Measurements from ENCODE around the gene TMEM179.

TMEM179 gene

GRCh38 chr14:104571246-104571645, 33.3 kb downstream of the TMEM179 start:
- DNase-seq (ENCODE audit: low read depth in 2 of 2) = no peak

DNA sequence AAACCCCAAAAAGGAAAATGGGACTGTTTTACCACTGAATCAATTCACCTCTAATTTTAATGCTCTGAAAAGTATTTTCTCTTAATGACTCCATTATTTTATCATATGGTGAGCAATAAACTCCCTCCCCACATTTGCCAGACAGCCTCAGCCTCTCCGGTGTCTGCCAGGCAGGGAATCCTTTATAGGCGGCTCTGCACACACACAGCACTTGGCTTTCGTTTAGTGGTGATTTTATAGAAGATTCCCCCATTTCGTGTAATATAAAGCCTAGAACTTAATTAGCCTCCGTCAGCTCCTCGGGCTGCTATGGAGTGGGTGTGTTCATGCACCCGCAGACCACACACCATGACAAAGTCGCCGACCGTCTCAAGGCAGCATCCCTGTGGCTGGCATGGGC, 35.1 kb downstream of the TMEM179 start:
- DNase-seq (ENCODE audit: low read depth in 2 of 2) = no peak

DNA sequence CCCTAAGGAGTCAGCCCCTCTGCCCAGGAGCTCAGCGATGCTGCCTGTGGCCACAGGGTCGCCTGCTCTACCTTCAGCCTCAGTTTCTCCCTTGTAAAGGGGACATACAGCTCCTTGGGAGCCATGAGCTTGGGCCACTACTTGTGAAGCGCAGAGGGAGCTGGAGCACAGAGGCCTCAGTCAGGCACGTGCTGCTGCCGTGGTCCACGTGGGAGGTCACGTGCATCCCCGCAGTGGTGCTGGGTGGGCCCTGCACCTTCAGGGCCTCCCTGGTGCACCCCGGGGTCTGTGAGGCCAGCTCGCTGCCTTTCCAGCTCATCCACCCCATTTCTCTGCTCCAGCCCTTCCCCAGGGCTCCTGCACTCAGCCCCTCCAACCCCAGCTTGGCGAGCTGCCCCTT, 36.0 kb downstream of the TMEM179 start:
- no peak for DNase-seq (ENCODE audit: low read depth in 2 of 2)

- no peak for DNase-seq (ENCODE audit: low read depth in 2 of 2)
Measured at GRCh38 chr14:104567957-104568225, 36.7 kb downstream of the TMEM179 start.

GRCh38 chr14:104567141-104567956, 37.2 kb downstream of the TMEM179 start:
- no peak for DNase-seq (ENCODE audit: low read depth in 2 of 2)

DNA sequence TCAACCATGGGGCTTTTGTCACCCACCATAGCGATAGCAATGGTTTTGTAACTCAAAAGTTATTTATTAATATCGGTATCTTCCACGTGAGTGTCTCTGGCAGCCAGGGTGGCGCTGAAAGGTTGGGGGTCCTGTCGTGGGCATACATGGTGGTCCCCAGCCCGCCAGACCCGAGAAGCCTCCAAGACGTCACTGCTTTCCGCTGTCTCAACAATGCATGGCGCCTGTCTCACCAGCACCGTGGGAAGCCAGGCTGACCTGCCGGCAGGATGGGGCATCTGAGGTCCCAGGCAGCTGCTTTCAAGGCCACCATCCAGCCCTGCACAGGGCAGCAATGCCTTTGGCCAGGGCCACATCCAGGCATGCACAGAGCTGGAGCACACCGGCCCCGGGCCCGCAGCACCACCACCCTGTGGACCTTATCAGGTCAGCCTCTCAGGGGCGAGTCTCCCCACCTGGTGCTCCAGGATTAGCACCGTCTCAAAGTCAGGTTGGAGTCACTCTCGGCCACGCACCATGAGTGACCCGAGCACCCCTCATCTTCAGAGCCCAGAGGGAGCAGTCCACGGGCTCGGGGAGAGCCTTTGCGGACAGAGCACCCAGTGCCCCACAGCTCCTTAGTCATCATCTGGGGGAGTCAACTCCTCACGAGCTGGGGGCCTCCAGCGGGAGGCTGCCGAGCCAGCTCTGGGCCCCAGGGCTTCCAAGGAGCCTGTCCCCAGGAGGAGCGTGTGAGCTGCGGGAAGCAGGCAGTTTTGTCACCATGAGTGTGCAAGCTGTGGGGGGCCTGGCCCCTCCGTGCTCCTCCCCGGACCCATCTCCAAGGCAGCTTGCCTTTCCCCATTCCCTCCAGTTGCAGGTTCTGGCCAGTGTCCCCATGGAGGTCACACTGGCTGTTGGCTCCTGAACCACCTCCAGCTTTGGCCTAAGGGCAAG, 39.6 kb downstream of the TMEM179 start:
- DNase-seq (ENCODE audit: low read depth in 2 of 2) = no peak

DNA sequence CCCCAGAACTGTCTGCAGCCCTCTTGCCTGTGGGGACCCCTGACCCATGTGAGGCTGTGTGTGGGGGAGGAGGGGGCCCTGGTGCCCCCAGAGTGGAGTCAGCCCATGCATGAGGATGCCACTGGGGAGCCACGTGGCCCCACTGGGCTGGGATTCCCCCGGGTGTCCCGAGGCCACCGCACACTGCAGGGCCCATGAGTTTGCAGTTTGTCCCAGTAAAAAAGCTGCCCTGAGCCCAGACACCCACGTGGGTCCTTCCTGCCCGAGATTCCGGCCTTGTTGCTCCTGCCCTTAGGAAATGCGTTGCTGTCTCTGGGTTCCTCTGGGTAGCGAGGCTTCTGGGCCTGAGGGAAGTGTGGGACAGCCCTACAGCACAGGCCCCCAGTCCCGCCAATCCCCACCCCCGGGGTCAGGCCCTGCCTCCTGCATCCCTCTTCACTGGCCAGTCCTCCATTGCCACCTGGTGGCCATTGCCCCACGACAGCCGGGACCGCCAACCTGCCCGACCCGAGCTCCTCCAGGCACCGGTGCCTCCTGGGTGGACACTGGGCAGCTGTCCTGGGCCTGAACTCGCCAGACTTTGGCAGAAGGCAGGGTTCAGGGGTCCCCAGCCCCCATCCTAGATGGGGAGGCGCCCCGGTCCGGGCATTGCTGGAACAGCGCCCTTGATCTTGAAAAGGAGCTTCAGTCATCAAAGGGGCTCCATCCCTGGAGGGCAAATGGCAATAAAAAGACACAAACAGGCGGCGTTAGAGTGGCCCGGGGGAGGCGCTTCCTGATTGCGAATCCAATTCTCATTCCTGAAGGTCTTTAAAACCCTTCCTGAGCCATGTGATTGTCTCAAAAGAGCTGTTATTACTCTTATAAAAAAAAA, 40.6 kb downstream of the TMEM179 start:
- DNase-seq (ENCODE audit: low read depth in 2 of 2) = peak; percentile 18 to 39

- DNase-seq (ENCODE audit: low read depth in 2 of 2) = no peak
Measured at GRCh38 chr14:104563191-104563741, 41.3 kb downstream of the TMEM179 start.

DNA sequence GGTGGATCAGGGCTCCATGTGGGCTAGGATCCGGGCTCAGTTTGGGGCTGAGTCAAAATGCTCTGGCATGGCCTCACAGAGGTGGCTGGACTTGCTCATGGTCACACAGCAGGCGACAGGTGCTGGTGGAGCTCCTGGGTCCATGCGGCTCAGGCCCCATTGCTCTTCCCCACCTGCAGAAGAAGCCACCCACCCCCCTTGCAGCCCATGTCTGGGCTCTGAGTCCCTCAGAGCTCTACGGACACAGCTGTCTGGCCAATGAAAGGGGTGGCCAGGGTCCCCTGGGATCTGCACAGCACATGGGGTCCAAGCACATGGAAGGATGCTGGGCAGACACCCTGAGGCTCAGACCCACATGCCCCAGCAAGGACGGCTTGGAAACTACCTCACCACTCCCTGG, 42.0 kb downstream of the TMEM179 start:
- DNase-seq (ENCODE audit: low read depth in 2 of 2) = no peak

DNA sequence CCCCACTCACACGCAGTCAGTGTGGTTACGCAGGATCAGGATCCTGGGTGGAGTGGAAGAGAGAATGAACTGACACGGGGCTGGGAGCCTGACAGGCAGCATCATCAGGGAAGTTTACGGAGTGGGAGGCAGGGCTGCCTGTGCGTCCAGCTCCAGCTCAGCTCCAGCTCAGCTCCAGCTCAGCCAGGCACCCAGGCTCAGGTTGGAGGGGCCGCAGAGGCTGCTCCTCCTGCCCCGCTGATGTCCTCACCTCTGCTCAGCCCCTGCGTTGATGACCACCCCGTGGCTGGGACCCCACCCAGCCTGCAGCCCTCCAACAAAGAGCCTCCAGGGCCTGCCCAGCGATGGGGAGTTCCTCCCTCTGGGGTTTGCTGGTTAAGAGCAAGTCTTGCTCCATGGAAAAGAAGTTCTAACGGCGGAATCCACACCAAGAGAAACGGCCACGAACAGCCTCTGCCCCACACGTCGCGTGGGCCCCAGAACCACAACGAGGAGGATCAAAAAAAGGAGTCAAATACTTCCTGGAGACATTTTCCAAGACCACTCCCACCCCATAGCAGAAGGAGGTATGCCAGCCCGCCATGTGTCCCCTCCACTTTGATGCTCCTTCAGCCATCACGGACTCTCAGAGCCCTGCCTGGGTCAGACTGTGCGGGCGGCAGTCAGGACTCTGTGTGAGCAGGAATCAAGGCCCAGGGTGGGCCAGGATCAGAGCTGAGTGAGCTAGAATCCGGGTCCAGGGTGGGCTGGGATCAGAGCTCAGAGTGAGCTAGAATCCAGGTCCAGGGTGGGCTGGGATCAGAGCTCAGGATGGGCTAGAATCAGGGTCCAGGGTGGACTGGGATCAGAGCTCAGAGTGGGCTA, 42.7 kb downstream of the TMEM179 start:
- DNase-seq (ENCODE audit: low read depth in 2 of 2) = no peak

DNA sequence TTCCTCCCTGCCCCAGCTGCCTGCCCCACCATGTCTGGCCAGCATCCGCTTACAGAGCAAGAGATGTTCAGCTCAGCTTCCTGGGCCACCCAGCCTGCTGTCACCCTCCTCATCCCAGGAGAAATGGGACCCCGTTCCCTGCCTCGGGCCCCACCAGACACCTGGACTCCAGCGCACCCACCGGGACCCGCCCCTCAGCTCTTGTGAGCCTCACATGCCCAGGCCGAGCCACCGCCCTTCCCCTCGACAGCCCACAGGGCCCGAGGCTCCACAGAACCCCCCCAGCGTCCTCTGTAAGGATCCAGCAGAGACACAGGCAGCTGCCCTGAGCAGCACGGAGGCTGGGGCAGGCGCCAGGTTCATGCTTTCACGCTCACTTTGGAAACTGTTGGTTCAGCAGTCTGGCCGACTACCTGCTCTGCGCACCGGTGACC, 43.4 kb downstream of the TMEM179 start:
- DNase-seq (ENCODE audit: low read depth in 2 of 2) = no peak

DNA sequence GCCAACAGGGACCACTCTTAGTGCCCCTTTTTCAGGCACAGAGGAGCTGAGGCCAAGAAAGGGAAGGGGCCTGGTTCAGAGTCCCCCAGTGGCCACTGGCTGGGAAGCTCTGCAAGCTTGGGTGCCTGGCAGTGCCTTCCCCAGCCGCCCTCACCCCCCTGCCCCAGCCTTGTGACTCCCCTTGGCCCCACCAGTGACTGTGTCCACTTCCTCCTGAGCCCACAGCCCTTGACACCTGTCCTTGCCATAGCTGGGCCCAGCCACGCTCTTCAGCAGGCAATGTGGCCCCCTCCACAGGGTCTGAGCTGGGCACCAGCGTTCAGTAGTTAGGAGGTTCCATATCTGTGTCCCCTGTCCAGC, 44.0 kb downstream of the TMEM179 start:
- DNase-seq (ENCODE audit: low read depth in 2 of 2) = no peak

DNA sequence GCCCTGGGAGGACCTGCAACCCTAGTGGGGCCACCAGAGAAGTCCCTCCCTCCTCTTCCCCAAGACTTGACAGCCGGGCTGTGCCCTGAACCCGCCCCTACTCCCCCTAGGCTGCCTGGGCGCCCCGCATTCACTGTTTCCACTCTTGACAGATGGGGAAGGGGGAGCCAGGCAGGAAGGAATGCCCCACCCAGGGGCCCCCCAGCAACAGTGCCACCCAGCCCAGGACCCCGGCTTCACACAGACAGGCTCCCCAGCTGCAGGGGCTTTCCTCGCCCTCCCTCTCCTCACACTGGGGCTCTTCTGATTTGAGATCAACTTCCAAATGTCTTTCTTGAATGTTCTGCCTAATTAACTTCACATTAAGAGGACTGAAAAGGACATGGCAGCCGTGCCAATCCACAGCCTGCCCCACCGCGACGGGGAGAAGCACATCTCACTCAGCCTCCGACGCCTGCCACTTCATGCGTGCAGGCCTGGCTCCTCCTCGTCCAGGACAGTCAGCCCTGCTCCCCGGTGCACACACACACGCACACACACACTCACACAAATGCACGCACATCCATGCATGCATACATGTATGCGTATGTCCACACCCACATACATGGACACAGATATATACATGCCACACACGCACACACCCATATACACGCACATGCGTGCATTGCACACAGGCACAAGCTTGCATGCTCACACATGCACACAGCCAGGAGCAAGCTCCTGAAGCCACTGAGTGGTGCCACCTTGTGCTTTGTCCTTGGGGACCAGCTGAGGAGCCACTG, 44.6 kb downstream of the TMEM179 start:
- DNase-seq (ENCODE audit: low read depth in 2 of 2) = no peak

DNA sequence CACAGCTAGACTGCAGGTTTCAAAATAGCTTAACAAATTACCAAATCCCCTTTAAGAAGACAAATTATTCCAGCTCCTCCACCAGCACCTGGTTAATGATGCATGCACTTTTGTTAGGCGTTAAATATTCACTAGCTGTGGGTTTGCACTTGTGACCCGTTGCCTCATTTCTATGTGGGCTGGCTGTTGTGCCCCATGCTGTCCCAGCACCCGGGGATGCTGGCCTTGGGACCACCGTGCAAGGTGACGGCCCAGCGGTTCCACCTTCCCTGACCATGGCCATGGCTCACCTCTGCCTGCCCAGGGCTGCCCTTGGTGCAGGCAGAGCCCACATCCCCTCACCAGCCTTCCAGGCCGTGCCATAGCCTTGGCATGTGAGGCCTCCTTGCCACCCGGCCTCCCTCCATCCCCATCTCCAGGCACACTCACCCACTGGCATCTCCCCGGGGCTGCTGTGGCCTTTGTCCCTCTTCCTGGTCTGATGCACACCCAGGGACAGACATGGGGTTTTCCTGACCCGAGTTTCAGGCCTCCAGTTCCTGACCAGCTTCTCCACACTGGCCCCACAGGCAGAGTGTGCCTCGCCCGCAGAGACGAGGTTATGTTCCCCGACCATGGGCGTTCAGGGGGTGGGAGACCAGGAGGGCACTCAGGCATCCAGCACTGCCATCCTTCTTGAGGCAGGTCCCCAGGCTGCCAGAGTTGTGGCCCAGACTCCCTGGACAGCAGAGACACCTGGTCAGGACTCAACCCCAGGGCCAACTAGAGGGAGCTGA, 45.4 kb downstream of the TMEM179 start:
- no peak for DNase-seq (ENCODE audit: low read depth in 2 of 2)

- no peak for DNase-seq (ENCODE audit: low read depth in 2 of 2)
Measured at GRCh38 chr14:104558231-104559027, 46.1 kb downstream of the TMEM179 start.

DNA sequence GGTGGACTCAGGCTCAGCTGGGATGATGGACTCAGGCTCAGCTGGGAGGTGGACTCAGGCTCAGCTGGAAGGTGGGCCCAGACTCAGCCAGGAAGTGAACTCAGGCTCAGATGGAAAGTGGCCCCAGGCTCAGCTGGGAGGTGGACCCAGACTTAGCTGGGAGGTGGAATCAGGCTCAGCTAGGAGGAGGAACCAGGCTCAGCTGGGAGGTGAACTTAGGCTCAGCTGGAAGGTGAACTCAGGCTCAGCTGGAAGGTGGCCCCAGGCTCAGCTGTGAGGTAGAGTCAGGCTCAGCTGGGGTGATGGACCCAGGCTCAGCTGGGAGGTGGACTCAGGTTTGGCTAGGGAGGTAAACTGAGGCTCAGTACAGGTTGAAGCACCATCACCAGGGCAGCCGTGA, 46.8 kb downstream of the TMEM179 start:
- DNase-seq (ENCODE audit: low read depth in 2 of 2) = no peak

GRCh38 chr14:104557086-104557485, 47.5 kb downstream of the TMEM179 start:
- DNase-seq (ENCODE audit: low read depth in 2 of 2) = no peak

DNA sequence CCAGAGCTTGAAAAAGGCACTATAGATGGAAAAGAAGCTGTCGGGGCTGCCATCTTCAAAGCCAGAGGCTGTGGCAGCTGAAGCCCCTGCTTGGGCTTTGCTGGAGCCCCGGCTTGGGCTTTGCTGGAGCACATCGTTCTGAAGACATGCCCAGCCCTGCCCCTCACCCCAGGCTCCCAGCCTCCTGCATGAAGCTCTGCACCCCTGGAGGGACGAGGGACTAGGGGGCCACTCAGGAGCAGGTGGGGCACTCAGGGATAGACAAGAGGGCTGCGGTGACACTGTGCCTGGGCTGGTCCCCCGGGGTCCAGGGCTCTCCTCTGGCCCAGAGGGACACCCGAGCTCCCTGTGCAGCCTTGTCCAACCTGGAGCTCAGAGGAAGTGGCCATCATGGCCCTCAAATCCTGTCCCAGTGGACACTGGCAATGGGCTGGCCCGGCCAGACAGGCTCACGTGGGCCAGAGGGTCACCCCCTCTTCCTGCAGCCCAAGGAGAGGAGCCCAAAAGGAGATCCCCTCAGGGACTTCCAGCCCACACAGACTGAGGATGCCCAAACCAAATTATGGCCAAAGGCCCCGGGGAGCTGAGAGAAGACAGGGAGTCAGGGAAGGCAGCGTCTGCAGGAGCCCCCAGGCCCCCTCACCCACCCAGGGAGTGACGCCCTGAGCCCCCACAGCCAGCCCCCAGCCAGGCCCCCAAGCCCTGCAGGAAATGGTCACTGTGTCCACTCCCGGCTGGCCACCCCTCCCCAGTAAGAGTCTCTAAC, 48.1 kb downstream of the TMEM179 start:
- DNase-seq (ENCODE audit: low read depth in 2 of 2) = no peak

Data from stimulated activated CD8-positive, alpha-beta memory T cell treated with anti-CD3 and anti-CD28 coated beads, Interleukin-2, amount 100 ng/mL, for 1 hour (primary cell).